ENCODE measurements around the gene FGFRL1.
"Not testable (repeated sequence)": the region's sequence is repeated elsewhere in the genome, so short reads cannot be mapped to it uniquely, and the experiment has no call there.

FGFRL1 gene

GRCh38 chr4:1036976-1037810 lies 25.8 kb downstream of the FGFRL1 start:
- no peak for DNase-seq (ENCODE audit: low read depth in 2 of 2, low spot score in 1 of 2)

DNA sequence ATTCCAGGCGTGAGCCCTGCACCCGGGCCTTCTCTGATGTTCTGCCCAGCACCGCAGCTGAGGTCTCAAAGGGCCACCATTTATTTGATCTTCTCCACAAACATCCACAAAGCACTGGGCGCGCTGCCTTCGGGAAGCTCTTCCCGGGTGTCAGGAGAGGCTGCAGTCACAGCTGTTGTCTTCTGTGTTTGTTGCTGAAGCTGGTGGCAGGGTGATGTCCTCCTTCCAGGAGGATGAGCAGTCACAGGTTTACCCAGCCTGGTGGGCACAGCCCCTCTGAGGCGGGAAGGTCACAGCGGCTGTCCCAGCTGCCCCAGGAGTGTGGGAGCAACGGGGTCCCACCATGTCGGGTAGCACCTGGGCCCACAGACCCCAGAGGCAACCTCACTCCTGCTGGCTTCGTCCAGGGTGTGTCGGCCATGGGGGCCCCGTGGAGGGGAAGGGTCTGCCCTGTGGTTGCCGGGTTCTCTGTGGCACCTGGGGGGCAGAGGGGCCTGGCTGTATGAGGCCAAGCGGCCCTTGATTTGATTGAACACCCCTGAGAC lies 27.6 kb downstream of the FGFRL1 start:
- no peak for DNase-seq (ENCODE audit: low read depth in 2 of 2, low spot score in 1 of 2)

GRCh38 chr4:1039493-1040343 lies 28.3 kb downstream of the FGFRL1 start:
- DNase-seq (ENCODE audit: low read depth in 2 of 2, low spot score in 1 of 2), result no peak

DNA sequence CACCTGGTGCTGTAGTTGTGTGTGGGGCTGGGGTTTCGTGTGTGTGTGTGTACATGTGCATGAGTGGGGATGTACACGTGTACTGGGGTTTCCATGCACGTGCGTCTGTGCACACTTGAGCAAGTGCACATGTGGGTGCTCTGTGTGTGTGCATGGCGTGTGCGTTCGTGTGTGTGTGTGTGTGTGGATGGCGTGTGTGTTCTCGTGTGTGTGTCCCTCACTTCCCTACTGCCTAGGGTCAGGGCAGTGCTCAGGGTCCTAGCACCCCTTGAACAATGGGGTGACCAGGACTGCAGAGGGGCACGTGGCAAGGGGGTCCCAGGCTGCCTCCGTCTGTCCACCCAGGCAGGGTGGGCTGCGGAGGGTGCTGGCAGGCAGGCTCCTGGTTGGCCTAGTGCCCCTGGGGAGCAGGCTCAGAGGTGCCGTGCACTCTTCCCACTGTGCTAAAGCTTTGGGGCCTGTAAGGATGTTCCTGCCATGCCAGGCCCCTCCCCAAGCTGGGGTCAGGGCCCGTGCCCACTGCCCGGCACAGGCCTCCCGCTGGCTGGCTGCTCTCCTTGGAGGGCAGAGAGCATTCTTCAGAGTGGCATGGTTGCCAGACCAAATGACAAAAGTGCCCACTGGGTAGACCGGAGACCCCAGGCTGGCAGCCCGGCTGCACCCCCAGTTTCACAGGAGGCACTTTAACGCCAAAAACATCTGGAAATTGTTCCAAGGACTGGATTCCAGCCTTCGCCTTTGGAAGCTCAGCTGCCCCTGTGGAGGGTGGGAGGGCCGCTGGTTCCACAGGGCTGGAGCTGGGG lies 29.1 kb downstream of the FGFRL1 start:
- no peak for DNase-seq (ENCODE audit: low read depth in 2 of 2, low spot score in 1 of 2)

GRCh38 chr4:1041147-1041935 lies 29.9 kb downstream of the FGFRL1 start:
- no peak for DNase-seq (ENCODE audit: low read depth in 2 of 2, low spot score in 1 of 2)

- no peak for DNase-seq (ENCODE audit: low read depth in 2 of 2, low spot score in 1 of 2)
Observed at GRCh38 chr4:1041936-1042330, 30.5 kb downstream of the FGFRL1 start.

DNA sequence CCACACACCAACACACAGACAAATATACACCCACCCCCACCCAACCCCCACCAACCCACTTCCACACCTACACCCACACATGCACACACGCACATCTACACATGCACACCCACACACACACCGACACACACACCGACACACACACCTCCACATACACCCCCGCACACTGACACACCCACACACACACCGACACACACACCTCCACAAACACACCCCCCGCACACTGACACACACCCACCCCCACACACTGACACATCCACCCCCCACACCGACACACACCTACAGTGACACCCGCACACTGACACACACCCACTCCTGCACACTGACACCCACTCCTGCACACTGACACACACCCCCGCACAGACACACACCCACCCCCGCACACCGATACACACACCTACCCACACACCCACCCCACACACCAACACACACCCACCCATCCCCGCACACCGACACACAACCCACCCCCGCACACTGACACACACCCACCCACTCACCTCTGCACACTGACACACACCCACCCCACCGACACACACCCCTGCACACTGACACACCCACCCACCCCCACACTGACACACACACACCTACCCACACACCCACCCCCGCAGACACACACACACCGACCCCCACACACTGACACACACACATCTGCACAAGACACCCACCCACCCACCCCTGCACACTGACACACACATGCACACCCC lies 31.1 kb downstream of the FGFRL1 start:
- DNase-seq (ENCODE audit: low read depth in 2 of 2, low spot score in 1 of 2), result no peak

- DNase-seq (ENCODE audit: low read depth in 2 of 2, low spot score in 1 of 2), result no peak
Observed at GRCh38 chr4:1043162-1043561, 31.7 kb downstream of the FGFRL1 start.

- peak in 1 of 2 donors; percentile 3 for DNase-seq (ENCODE audit: low read depth in 2 of 2, low spot score in 1 of 2)
Observed at GRCh38 chr4:1043651-1044468, 32.4 kb downstream of the FGFRL1 start.

GRCh38 chr4:1044469-1045192 lies 33.2 kb downstream of the FGFRL1 start:
- no peak for DNase-seq (ENCODE audit: low read depth in 2 of 2, low spot score in 1 of 2)

DNA sequence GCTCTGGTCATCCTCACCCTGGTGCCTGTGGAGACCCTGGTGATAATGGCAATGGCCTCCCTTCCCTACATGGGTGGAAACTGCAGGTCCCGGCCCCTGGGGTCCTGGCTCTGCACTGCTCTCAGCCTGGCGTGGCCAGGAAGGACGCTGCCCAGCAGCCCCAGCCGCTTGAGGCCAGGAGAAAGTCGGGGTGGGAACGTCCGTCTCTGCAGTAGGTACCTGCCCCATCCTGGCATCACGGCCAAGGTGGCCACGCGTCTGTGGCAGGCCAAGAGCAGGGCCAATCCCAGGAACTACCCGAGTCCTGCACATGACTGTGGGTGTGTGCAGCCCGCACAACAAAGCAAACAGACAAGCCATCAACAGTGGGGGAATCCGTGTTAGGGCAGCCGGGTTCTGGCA lies 33.8 kb downstream of the FGFRL1 start:
- no peak for DNase-seq (ENCODE audit: low read depth in 2 of 2, low spot score in 1 of 2)

- no peak for DNase-seq (ENCODE audit: low read depth in 2 of 2, low spot score in 1 of 2)
Observed at GRCh38 chr4:1045595-1046201, 34.3 kb downstream of the FGFRL1 start.

GRCh38 chr4:1046581-1047011 lies 35.2 kb downstream of the FGFRL1 start:
- not testable (repeated sequence) for DNase-seq (ENCODE audit: low read depth in 2 of 2, low spot score in 1 of 2)

DNA sequence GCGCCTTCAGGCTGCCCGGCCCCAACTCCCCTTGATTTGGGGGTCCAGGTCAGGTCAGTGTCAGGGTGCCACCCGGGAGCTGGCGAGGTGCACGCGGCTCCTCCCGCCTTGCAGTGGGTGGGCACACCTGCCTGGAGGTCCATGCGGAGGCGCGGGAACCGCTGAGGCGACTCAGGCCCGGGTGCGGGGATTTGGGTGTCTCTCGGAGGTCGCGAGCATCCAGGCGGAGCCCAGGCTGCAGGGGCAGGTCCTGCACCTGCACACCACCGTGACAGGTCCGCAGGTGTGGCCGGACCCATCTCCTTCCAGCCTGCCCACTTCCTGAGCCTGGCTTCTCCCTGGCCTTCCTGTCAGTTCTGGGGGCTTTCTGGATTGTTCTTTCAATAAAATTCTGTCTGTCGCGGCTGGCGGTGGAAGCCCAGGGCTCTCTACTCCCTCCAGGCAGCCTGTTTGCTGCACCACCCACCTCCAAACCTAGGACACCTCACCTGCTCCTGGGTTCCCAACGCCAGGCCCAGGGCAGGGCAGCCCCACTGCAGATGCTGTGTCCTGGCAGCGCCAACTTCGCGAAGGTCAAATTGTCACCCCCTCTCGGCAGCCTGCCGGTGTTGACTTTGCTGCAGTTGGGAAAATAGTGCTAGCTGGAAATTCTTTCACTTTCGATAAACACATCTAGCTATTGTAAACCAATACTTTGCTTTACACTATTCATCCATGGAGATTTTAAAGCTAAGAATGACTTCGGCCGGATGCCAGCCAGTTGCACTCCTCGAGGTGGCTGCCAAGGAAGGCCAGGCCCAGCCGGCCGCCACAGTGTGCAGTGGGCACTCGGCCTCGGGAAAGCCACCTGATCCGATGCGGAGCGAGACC lies 35.9 kb downstream of the FGFRL1 start:
- DNase-seq (ENCODE audit: low read depth in 2 of 2, low spot score in 1 of 2), result no peak

DNA sequence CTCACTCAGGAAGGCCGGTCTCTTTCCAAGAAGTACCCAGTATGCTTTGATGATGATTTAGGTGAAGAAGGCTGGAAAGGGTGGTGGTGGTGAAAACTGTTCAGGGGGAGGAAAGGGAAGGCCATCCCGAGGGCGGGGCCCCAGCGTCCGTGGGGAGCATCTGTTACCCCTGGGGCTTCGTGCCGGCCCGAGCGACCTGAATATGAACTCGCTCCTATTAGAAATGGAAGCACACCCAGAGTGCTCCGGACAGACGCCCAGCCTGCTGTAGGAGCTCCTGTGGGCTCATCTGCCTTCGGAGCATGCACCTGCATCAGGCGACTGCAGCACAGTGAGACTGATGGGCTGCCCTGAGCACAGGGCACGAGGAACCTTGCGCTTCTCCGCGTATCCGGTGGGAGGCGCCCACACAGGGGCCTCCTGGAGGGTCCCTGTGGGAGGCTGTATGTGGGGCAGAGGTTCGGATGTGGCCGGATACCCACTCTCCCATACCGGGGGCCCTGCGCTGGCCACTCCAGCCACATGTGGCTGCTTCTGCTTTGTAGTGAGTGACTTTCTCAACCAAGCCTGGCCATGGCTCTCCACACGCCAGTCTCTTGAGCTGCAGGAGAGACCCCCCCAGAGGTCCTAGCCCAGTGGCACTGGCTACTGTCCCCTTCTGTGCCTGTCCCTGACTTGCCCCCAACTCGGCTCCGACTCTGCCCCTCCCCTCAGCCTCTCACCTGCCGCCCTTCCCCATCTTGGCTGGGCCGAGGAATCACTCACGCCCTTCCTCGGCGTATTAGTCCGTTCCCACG lies 36.7 kb downstream of the FGFRL1 start:
- DNase-seq (ENCODE audit: low read depth in 2 of 2, low spot score in 1 of 2), result no peak

Data from stimulated activated CD8-positive, alpha-beta memory T cell treated with anti-CD3 and anti-CD28 coated beads, Interleukin-4, amount 100 ng/mL, for 1 hour (primary cell).